ENCODE data around the gene KCNK17.

Gene KCNK17

DNA sequence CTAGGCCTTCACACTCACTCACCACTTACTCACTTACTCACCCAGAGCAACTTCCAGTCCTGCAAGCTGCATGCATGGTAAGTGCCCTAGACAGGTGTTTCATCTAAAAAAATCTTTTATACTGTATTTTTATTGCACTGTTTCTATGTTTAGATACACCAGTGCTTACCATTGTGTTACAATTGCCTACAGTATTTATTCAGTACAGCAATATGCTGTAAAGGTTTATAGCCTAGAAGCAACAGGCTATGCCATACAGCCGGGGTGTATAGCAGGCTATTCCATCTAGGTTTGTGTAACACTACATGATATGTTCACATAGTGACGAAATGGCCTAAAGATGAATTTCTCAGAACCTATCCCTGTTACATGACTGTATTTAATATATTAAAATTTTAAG is 47.8 kb downstream of the KCNK17 start:
- no peak for DNase-seq

DNA sequence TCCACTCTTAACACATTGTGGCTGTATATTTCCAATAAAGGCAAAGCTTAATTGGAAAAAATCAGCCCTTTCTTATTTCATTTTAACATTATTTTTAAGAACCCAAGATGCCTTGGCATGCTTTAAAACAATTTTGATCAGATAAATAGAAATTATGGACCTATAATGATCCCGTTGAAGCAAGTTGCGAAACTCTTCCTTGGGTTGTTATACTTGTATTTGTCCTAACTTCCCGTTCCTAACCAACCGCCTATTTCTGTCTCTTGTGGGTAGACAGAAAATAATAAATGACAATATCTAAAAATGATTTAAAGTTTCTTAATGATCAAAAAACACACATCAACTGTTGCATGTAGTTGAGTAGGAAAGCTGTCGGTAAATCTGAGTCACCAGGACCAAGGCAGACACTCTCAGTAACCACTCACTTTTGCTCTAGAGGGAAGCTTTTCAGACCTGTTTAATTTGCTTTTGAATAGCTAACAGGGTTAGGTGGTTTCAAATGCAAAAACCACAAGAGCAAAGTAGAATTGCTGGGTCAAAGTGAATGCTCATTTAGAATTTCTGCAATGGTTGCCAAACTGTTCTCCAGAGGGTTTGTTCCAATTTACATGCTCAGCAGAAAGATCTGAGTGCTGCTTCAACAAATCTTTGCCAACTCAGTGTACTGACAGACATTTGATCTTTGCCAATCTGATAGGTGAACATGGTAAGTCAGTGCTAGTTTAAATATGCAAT is 50.7 kb downstream of the KCNK17 start:
- DNase-seq = no peak

DNA sequence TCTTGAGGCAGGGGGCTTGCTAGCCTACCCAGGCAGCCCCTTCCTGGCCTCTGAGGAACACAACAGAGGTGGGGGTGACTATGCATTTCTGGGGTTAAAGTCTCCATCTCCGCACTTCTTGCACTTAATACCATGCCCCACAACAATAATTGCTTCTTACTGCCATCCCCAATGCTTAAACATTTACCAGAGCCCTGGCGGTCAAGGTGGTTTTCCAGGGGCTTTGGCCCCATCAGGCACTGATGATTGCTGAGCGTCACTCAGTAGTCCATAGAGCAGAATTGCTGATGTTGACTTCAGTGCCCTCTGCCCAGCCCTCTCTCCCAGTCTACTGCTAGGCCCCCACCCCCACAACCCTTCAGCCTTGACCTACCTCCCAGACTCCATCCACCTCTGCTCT is 52.5 kb downstream of the KCNK17 start:
- no peak for DNase-seq

DNA sequence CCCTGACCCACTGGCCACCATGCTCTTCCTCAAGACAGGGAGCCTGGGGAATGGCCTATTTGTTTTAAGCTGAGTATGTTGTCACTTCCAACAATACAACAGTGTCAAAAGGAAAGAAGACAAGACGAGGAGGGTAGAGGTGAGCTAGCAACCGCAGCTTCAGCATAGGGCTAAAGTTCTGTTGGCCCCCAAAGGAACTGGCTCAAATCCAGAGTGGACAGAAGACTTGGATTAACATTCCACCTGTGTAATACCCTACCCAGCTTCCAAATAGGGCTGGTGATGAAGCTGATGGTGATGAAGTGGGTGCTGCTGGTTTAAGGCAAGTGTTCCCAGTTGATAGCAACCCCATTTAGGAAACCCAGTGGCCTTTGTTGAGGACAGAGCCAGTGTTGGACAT is 53.3 kb downstream of the KCNK17 start:
- DNase-seq = no peak

DNA sequence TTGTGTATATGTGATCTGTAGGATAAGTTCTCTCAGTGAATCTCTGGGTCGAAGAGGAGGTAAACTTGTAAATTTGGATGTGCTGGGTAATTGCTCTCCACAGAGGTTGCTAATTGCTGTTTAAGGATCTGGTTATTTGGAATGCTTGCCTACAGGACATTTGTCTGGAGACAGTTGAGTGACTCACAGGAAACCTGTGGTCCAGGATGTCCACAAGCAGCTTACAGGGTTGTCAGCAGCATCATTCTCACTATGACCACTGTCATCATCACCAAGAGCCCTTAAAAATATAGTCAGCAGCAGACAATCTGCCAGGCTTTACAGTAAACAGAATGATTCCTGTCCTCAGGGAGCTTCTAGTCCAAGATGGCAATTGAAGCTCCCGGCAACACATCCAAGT is 53.8 kb downstream of the KCNK17 start:
- no peak for DNase-seq

DNA sequence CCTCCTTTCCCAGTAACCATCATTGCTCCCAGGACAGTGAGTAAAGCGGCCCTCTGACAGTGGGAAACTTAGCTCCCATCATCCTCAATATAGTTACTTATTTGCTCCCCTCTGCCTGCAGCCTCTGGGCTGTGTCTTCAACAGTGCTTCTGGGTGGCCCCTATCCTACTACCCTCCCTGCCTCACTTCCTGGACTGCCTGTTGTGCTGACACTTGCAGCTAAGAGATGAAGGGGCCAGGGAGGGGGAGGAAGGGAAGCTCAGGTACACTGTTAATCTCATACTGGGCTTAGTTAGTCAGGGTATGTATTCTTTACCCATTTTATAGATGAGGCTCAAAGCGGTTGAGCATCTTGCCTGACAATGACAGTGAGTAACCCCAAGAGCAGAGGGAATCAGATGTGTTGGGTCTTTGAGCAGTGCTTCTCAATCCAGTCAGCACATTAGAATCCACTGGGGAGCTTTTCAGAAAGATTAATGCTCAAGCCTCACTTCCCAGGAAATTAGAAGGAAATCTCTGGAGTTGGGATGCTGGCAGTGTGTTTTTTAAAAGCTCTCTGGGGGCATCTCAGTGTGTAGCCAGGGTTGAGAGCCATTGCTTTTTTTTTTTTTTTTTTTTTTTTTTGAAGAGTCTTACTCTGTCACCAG is 57.8 kb downstream of the KCNK17 start:
- no peak for DNase-seq

DNA sequence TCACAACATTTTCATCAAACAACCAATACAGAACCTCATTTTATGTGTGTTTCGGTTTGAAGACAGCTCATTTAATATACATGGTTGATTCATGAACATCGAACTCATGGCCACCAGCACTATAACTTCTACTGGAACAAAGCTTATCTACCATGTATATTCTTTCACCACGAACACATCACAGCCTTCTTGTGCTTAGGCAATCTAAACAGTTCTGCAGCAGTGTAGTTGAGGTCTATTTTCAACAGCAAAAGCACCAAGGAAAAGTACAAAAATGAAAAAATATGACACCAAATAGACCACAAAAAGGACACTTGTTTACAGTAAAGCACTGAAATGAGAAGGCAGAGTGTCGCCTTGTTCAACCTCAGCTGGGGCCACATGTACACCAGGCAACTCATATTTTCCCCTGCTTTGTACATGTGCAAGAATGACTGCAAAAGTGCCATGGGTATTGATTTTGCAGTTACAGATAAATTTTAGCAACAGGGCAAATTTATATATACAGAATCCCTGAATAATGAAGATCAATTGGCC is 59.2 kb downstream of the KCNK17 start:
- no peak for DNase-seq

DNA sequence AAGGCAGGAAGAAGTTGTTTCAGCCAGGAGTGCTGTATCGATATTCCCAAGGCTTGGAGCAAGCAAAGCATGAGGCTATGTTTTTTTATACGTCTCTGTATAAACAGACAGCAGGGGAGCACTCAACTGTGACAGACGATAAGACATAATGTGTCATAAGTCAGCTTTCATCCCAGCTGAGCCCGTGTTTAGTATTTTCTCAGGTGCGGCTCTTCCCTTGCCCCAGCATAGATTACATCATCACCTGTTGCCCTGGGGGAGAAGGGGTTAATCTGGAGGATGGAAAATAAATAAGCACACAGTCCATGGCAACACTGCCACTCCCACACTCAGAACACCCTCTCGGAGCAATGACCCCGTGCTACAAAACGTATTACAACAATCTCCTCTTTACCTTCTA is 62.8 kb downstream of the KCNK17 start:
- DNase-seq = no peak

DNA sequence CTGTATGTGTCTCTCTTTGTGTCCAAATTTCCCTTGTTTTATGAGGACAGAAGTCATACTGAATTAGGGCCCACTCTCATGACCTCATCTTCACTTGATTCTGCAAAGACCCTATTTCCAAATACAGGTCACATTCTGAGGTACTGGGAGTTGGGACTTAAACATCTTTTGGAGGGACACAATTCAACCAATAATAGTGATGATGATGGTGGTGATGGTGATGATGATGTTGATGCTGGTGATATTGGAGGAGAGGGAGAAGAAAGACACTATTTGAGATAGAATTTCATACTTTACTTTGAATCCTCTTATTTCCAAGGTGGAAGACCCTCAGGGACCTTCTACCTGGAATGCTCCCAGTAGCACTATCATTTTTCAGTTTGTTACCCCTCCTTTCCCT is 63.7 kb downstream of the KCNK17 start:
- DNase-seq = no peak

DNA sequence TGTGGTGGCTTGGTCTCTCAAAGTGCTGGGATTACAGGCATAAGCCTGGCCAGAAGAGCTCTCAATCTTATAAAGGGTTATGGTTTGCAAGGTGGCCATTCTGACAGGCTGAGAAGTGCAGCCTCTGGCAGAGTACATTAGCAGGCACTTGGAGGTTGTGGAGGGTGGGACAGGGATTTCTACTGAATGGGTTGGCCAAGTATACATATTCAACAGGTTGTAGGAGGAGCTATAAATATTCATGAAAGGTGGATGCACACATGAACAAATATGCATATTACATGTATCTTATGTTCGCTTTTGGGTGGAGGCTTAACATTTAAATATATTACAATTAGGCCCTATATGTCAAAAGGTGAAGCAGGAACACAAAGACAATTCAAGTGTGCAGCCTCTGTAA is 64.9 kb downstream of the KCNK17 start:
- no peak for DNase-seq
